Activated T-helper 1 cell treated with anti-CD3 and anti-CD28 coated beads, Interleukin-12 subunit alpha, Interleukin-12 subunit beta, Interleukin-2, Interleukin-4 antibody, amounts not matched to agents 30 ng/mL and 10 ng/mL and 1 ng/mL, durations not matched to agents 14 hours and 24 hours and 36 hours (primary cell): ENCODE results near the gene INAVA. TPM values are rescaled to one million over a fixed set of nuclear protein-coding genes. Genes with fewer than 3 reads are reported as not detected.
"Not testable (repeated sequence)": the region's sequence is repeated elsewhere in the genome, so short reads cannot be mapped to it uniquely, and the experiment has no call there.

Experiments used
- DNase-seq: peaks from one replicate; pipeline ENCODE4 v3.0.0; 2021; ENCODE audit warnings: low spot score
- H3K27ac Mint-ChIP-seq: one replicate; pipeline ENCODE4 v1.8.0; 2021; ENCODE audit warnings: mild to moderate bottlenecking, mixed read lengths
- H3K27me3 Mint-ChIP-seq: one replicate; pipeline ENCODE4 v1.8.0; 2022; ENCODE audit warnings: mild to moderate bottlenecking, moderate library complexity, mixed read lengths; ENCODE audit not compliant: insufficient read depth
- H3K36me3 Mint-ChIP-seq: one replicate; pipeline ENCODE4 v1.8.0; 2021; ENCODE audit warnings: low read depth, mixed read lengths
- H3K4me1 Mint-ChIP-seq: one replicate; pipeline ENCODE4 v1.8.0; 2021; ENCODE audit warnings: low read depth, mixed read lengths
- H3K4me3 Mint-ChIP-seq: one replicate; pipeline ENCODE4 v1.8.0; 2021; ENCODE audit warnings: mild to moderate bottlenecking, moderate library complexity, mixed read lengths
- H3K9me3 Mint-ChIP-seq: one replicate; pipeline ENCODE4 v1.8.0; 2021; ENCODE audit warnings: mixed read lengths
- intact Hi-C: fragments of 100-400 bp; cut with micrococcal nuclease; formaldehyde crosslinking; loops from one replicate; pipeline ENCODE4 v1.15.1; 2024
- total RNA-seq: library from RNA; stranded (reverse); gene quantifications from 2 replicates; pipeline ENCODE4 v1.2.3, GENCODE V29; 2022

INAVA gene
- total RNA-seq, 1 donor from 2014 or later: 0.16 TPM

DNA sequence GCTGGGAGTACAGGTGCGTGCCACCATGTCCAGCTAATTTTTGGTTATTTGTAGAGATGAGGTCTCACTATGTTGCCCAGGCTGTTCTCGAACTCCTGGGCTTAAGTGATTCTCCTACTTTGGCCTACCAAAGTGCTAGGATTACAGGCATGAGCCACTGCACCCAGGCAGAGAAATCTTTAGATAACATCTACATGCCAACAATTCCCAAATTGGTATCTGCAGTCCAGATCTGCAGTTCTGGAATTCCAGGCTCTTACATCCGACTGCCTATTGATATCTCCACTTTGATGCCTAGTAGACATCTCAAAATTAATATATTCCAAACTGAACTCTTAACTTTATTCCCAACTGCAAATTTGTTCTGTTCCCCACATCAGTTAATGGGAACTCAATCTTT lies 23.3 kb downstream of the INAVA start:
- no peak for DNase-seq
- Mint-ChIP-seq H3K27ac (no peak overlapping the region), H3K4me3 (no peak overlapping the region), H3K27me3 (peaks cover 12% of the 10 kb centered on the region), H3K4me1 (no peaks in the 10 kb centered on the region), H3K36me3 (no peaks in the 10 kb centered on the region), H3K9me3 (no peaks in the 10 kb centered on the region)
- intact Hi-C loops: no loop called here

DNA sequence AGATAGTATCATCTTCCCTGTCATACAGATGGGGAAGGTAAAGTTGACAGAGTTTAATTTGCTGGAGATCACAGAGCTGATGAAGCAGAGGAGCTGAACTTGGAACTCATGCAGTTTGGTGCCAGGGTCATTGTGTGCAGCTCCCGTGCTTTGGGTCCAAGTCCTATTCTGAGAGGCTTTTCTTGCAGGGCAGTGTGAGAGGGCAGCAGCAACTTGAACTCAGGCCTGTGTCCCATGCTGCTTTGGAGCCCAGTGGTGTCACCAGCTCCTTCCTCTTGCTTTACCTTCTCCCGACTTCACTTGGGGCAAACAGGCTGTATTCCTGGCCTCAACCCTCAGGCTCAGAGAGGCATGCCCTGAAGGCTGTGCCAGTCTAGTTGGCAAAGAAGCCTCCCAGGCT lies 24.7 kb downstream of the INAVA start:
- no peaks in the 10 kb centered on the region for H3K9me3 Mint-ChIP-seq
- H3K27ac Mint-ChIP-seq: no peak overlapping the region
- no peaks in the 10 kb centered on the region for H3K36me3 Mint-ChIP-seq
- no peak overlapping the region for H3K4me3 Mint-ChIP-seq
- no peaks in the 10 kb centered on the region for H3K4me1 Mint-ChIP-seq
- DNase-seq: no peak
- peaks cover 12% of the 10 kb centered on the region for H3K27me3 Mint-ChIP-seq
- intact Hi-C loops: no loop called here

DNA sequence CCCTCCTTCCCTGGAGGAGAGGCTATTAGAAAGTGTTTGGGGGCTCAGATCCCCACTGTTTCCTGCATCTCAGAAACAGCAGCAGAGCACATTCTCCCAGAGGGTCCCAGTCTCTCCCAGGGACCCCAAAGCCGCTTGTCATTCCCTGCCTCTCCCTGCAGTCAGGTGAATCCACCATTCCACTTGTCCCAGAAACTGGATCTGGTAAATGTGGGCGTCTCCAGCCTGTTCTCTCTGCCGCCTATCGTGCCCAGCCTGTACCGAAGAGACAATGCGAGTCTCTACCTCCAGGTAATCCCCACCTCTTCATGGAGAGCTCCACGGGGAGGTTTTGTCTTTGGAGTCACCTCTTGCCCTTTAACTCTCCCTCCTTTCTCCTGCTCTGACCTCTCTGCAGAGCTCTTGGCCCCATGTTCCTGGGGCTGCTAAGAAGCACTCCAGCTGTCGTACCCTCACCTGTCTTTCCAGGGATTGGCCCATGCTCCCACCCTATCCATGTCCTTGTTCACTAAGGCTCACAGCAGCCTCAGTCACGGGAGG lies 26.9 kb downstream of the INAVA start:
- no peak overlapping the region for H3K27ac Mint-ChIP-seq
- H3K4me1 Mint-ChIP-seq: no peaks in the 10 kb centered on the region
- DNase-seq: no peak
- no peaks in the 10 kb centered on the region for H3K9me3 Mint-ChIP-seq
- intact Hi-C loops: no loop called here
- H3K4me3 Mint-ChIP-seq: no peak overlapping the region
- peaks cover 16% of the 10 kb centered on the region for H3K27me3 Mint-ChIP-seq
- no peaks in the 10 kb centered on the region for H3K36me3 Mint-ChIP-seq

DNA sequence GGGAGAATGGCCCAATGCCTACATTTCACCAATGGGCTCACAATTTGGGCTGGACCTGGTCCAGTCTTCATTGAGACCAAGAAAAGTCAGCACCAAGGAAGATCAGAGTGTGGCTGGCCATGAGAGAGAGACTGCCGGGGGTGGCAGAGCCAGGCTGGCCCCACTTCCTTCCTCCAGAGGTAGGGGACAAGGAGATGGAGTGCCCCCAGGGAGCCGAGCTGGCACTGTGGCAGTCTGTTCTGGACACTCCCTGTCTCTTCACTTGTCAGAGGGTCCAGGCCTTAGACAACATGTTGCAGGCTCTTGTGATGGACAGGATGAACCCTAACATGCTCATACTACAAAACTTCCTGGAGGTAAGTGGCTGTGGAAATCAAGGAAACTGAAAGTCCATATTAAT lies 27.7 kb downstream of the INAVA start:
- no peak overlapping the region for H3K27ac Mint-ChIP-seq
- H3K27me3 Mint-ChIP-seq: peaks cover 19% of the 10 kb centered on the region
- intact Hi-C loops: no loop called here
- no peak overlapping the region for H3K4me3 Mint-ChIP-seq
- no peaks in the 10 kb centered on the region for H3K9me3 Mint-ChIP-seq
- DNase-seq: no peak
- H3K4me1 Mint-ChIP-seq: no peaks in the 10 kb centered on the region
- no peaks in the 10 kb centered on the region for H3K36me3 Mint-ChIP-seq

DNA sequence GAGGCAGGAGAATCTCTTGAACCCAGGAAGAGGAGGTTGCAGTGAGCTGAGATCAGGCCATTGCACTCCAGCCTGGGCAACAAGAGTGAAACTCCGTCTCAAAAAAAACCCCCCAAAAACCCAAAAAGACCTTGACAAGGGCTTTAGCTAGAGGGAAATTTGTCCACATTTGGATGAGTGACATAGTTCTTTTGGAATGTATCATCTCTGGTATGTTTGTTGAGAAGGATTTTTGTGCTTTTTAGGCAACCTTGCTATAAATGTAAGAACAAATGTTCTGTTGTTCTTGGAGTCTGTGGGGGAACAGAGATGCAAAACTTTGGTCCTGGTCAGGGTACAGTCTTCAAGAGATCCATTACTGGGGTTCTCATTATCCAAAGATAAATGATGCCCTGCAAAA lies 28.9 kb downstream of the INAVA start:
- Mint-ChIP-seq H3K27me3 (peaks cover 26% of the 10 kb centered on the region), H3K4me3 (no peak overlapping the region), H3K27ac (no peak overlapping the region), H3K9me3 (no peaks in the 10 kb centered on the region), H3K4me1 (no peaks in the 10 kb centered on the region), H3K36me3 (no peaks in the 10 kb centered on the region)
- intact Hi-C loops: no loop called here
- DNase-seq: no peak

DNA sequence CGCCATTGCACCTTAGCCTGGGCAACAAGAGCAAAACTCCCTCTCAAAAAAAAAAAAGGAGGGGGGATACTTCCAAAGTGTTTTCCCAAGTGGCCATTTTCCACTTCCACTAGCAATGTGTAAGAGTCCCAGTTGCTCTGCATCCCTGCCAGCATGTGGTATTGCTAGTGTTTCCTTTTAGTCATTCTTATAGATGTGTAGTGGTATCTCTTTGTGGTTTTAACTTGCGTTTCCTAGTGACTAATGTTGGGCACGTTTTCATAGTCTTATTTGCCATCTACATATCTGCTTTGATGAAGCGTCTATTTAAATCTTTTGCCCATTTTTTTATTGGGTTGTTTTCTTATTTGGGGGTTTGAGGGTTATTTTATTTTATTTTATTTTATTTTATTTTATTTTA lies 31.1 kb downstream of the INAVA start:
- H3K9me3 Mint-ChIP-seq: peaks cover under 1% of the 10 kb centered on the region
- no peaks in the 10 kb centered on the region for H3K4me1 Mint-ChIP-seq
- H3K4me3 Mint-ChIP-seq: no peak overlapping the region
- H3K27me3 Mint-ChIP-seq: peaks cover 23% of the 10 kb centered on the region
- H3K36me3 Mint-ChIP-seq: no peaks in the 10 kb centered on the region
- no peak for DNase-seq
- intact Hi-C loops: loop anchor here (1.0 kb wide), 1 partner anchor 37 kb away; no protein-coding TSS in a partner anchor
- no peak overlapping the region for H3K27ac Mint-ChIP-seq

DNA sequence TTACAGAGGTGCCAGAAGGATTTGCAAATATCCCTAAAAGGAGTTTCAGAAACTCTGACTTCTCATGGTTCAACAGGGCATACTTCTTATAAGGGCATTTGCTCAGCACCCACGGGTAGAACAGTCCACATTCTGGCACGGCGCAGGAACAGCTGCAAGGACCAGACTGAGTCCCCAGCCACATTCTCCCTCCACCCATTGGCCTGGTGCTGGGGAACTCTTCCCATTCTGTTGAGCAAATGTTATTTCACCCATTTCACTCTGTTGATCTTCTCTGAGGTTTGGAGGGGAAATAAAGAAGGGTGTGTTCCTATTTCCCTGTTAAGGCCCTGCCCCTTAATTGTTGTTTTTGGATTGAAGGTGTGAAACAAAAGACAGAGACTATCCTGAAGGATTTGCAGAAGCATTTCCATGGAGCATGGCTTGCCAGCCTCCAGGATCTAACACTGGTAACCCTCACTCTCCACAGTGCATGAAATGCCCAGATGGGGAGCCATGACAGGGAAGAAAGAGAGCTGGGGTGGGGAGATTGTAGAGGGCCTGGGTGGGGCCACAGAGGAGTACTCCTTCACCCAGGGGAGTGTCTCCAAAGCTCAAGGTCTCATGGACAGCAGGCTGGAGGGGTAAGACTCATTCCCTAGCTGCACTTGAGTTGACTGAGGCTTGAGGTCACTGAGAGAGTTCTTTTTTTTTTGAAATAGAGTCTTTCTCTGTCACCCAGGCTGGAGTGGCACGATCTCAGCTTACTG lies 35.0 kb downstream of the INAVA start:
- no peaks in the 10 kb centered on the region for H3K4me1 Mint-ChIP-seq
- no peaks in the 10 kb centered on the region for H3K36me3 Mint-ChIP-seq
- H3K9me3 Mint-ChIP-seq: peaks cover 10% of the 10 kb centered on the region
- peaks cover 21% of the 10 kb centered on the region for H3K27me3 Mint-ChIP-seq
- no peak for DNase-seq
- H3K27ac Mint-ChIP-seq: no peak overlapping the region
- no peak overlapping the region for H3K4me3 Mint-ChIP-seq
- intact Hi-C loops: no loop called here

DNA sequence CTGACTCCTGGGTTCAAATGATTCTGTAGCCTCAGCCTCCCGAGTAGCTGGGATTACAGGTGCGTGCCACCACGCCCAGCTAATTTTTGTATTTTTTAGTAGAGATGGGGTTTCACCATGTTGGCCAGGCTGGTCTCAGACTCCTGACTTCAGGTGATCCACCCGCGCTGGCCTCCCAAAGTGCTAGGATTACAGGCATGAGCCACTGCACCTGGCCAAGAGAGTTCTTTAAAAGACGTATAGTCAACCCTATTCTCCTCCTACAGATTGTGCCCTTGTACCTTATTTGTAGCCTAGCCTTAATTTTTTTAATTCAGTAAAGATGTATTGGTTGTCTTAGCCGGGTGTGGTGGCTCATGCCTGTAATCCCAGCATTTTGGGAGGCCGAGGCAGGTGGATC lies 35.6 kb downstream of the INAVA start:
- not testable (repeated sequence) for H3K4me3 Mint-ChIP-seq

DNA sequence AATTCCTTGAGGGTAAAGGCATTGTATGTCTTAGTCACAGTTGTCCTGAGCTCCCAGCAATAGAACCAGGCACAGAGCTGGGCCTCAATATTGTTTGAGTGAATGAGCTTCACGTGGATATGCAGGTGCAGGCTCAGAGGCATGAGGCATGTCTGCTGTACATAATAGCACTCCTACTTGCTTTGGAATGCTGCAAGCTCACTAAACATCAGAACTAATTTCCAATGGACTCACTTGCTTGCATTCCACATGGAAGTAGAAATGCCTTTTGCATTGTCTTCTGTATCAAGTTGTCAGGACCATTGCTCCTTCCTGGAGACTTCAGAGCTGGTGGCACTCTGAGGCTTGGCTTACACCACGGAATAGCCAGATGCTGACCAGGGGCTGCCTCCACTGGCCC lies 37.1 kb downstream of the INAVA start:
- Mint-ChIP-seq H3K4me1 (no peaks in the 10 kb centered on the region), H3K36me3 (no peaks in the 10 kb centered on the region), H3K4me3 (no peak overlapping the region), H3K27ac (no peak overlapping the region), H3K9me3 (peaks cover 10% of the 10 kb centered on the region), H3K27me3 (peaks cover 16% of the 10 kb centered on the region)
- intact Hi-C loops: no loop called here
- DNase-seq: no peak

More for the DNA sequence above, 35.6 kb downstream of the INAVA start:
- H3K36me3 Mint-ChIP-seq, DNase-seq, intact Hi-C loops, H3K27ac Mint-ChIP-seq, H3K9me3 Mint-ChIP-seq, H3K4me1 Mint-ChIP-seq: not testable (repeated sequence)
- peaks cover 19% of the 10 kb centered on the region for H3K27me3 Mint-ChIP-seq

DNA sequence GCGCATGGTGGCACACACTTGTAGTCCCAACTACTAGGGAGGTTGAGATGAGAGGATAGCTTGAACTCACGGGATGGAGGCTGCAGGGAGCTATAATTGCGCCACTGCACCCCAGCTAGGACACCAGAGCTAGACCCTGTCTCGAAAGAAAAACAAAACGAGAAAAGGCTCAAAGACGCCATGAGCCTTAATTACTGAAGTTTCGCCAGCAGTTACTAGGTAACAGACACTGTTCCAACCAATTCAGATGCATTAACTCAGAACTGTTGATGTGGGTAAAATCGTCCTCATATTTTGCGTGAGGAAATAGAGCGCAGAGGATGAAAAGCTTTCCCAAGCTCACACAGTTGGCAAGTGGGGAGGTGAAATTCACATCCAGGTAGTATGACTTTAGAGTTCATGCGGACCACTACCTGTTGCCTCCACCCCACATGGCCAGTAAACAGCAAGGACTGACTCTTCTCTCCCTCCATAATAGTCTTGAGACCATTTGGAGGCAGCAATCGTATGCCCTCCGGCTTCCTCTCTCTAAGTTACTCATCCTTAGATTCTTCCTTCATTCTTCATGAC lies 40.1 kb downstream of the INAVA start:
- peaks cover 5% of the 10 kb centered on the region for H3K27me3 Mint-ChIP-seq
- no peaks in the 10 kb centered on the region for H3K36me3 Mint-ChIP-seq
- no peak overlapping the region for H3K27ac Mint-ChIP-seq
- intact Hi-C loops: no loop called here
- H3K4me3 Mint-ChIP-seq: no peak overlapping the region
- H3K4me1 Mint-ChIP-seq: no peaks in the 10 kb centered on the region
- no peak for DNase-seq
- peaks cover 10% of the 10 kb centered on the region for H3K9me3 Mint-ChIP-seq

DNA sequence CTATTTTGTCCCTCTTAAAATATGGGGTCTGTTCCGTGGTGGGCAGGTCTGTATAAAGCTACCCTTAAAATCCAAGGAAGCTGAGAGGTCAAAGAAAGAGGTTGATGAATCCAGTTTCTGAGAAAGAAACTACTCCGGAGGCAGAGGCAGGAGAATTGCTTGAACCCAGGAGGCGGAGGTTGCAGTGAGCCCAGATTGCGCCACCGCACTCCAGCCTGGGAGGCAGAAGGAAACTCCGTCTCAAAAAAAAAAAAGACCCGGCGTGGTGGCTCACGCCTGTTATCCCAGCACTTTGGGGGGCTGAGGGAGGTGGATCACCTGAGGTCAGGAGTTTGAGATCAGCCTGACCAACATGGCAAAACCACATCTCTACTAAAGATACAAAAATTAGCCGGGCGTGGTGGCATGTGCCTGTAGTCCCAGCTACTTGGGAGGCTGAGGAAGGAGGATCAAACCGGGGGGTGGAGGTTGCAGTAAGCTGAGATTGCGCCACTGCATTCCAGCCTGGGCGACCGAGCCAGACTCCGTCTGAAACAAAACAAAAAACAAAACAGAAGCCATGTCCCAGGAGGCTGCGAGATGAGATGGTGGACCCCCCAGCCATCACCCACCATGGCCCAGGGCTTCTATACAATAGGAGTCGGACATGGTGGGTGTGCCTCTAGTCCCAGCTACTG lies 40.7 kb downstream of the INAVA start:
- H3K4me3 Mint-ChIP-seq, H3K36me3 Mint-ChIP-seq, H3K27me3 Mint-ChIP-seq, intact Hi-C loops, H3K27ac Mint-ChIP-seq, DNase-seq, H3K4me1 Mint-ChIP-seq: not testable (repeated sequence)
- peaks cover 15% of the 10 kb centered on the region for H3K9me3 Mint-ChIP-seq

DNA sequence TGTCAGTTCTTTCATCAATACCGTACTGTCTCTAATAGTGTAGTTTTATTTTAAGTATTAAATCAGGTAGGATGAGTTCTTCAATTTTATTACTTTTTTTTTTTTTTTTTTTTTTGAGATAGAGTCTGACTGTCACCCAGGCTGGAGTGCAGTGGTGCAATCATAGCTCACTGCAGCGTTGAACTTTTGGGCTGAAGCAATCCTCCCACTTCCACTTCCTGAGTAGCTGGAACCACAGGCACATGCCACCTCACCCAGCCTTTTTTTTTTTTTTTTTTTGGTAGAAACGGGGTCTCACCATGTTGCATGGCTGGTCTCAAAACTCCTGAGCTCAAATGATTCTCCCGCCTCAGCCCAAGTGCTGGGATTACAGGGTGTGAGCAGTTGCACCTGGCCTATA lies 44.3 kb downstream of the INAVA start:
- intact Hi-C loops: no loop called here
- H3K36me3 Mint-ChIP-seq: no peaks in the 10 kb centered on the region
- H3K27me3 Mint-ChIP-seq: peaks cover 22% of the 10 kb centered on the region
- no peaks in the 10 kb centered on the region for H3K4me1 Mint-ChIP-seq
- no peak for DNase-seq
- H3K27ac Mint-ChIP-seq: no peak overlapping the region
- H3K9me3 Mint-ChIP-seq: peaks cover 10% of the 10 kb centered on the region
- H3K4me3 Mint-ChIP-seq: no peak overlapping the region

DNA sequence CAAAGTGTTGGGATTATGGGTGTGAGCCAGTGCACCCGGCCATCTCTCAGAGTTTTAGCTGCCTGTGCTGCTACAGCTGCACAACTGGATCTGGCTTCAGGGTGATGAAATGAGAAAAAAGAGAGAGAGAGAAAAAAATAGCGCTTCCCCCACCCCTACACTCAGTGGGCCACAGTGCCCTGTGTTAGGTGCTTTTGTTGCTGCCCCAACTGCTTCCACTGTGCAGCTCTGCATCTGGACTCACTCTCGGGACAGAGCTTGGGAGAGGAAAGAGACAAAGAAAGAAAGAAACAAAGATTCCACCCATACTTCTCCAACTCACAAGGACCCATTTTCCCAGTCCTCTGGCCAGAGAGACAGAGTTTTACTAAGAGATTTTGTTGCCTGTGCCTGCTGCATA lies 50.4 kb downstream of the INAVA start:
- Mint-ChIP-seq H3K36me3 (no peaks in the 10 kb centered on the region), H3K4me3 (no peak overlapping the region), H3K27ac (no peak overlapping the region), H3K9me3 (peaks cover 13% of the 10 kb centered on the region), H3K4me1 (no peaks in the 10 kb centered on the region), H3K27me3 (peaks cover 26% of the 10 kb centered on the region)
- no peak for DNase-seq
- intact Hi-C loops: no loop called here
